ENCODE results near the gene CPE.

- TF ChIP-seq POLR2AphosphoS5 (IDR thresholded peaks at IDR 0.05; ENCODE audit: low read depth, low read length) (no peak), CTCF (IDR thresholded peaks at IDR 0.05) (no peak), TCF7L2 (IDR thresholded peaks at IDR 0.05; ENCODE audit: low read depth, low read length) (no peak), REST (IDR thresholded peaks at IDR 0.05; ENCODE audit: insufficient read depth in 1 of 2, low read depth in 2 of 2, low read length in 1 of 2) (no peak)
Measured at GRCh38 chr4:165415910-165416309, 37.1 kb downstream of the CPE start.

All from Panc1 (cell line).